ENCODE data around the gene FGD3. TPM values are rescaled to one million over a fixed set of nuclear protein-coding genes. Genes with fewer than 3 reads are reported as not detected.

The FGD3 gene
- total and polyA plus RNA-seq, 3 donors from 2014 or later, result 12.8 to 14.3 (median 14.0) TPM

DNA sequence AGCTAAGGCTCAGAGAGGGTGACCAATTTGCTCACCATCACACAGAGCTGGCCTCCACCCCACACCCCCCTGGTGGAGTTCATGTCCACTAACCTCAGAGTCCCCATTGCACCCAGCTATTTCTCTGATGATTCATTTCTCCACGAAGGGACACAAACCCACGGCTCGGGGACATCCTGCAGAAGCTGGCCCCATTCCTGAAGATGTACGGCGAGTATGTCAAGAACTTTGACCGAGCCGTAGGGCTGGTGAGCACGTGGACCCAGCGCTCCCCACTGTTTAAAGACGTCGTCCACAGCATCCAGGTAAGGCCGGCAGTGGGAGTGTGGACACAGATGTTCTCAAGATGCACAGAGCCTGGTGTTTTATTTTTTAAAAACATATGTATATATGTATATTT is 58.6 kb downstream of the FGD3 start:
- Histone ChIP-seq H3K4me3 (no peak overlapping the region), H3K36me3 (ENCODE audit: low read depth, missing control alignments) (no peaks in the 10 kb centered on the region), H3K27ac (no peak overlapping the region), H3K27me3 (no peaks in the 10 kb centered on the region), H3K4me1 (peaks cover 36% of the 10 kb centered on the region), H3K9me3 (no peaks in the 10 kb centered on the region)
- no peak for TF ChIP-seq POLR2A (IDR thresholded peaks at IDR 0.05)
- TF ChIP-seq, protein P1, sequence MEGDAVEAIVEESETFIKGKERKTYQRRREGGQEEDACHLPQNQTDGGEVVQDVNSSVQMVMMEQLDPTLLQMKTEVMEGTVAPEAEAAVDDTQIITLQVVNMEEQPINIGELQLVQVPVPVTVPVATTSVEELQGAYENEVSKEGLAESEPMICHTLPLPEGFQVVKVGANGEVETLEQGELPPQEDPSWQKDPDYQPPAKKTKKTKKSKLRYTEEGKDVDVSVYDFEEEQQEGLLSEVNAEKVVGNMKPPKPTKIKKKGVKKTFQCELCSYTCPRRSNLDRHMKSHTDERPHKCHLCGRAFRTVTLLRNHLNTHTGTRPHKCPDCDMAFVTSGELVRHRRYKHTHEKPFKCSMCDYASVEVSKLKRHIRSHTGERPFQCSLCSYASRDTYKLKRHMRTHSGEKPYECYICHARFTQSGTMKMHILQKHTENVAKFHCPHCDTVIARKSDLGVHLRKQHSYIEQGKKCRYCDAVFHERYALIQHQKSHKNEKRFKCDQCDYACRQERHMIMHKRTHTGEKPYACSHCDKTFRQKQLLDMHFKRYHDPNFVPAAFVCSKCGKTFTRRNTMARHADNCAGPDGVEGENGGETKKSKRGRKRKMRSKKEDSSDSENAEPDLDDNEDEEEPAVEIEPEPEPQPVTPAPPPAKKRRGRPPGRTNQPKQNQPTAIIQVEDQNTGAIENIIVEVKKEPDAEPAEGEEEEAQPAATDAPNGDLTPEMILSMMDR (IDR thresholded peaks at IDR 0.05), result no peak
- no peak for DNase-seq
- intact Hi-C loops (cut with DNase I; ENCODE audit: low total_unique reads), result loop anchor here (10.0 kb wide), 1 partner anchor 59 kb away; no protein-coding TSS in a partner anchor
- WGBS, 2 donors, result 82 to 87% methylated on average over 12 of the region's 12 CpGs

DNA sequence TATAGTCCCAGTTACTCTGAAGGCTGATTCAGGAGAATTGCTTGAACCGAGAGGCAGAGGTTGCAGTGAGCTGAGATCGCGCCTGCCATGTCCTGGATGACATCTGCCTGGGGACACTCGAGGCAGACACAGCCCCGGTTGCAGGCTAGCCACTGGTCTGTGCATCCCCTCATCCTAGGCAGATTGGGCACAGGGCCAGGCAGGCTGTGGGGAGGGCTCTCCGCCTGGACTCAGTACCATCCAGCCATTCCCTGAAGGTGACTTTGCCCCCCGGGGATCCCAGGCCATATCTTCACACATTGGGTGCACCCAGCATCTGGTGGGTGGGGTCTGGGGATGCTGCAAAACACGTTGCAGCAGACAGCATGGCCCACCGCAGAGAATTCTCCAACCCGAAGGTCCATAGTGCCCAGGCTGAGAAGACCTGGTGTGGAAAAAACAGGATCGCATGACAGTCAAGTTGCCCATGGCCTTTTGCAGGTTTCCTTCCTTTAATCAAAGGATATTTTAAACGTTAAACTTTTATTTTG is 60.3 kb downstream of the FGD3 start:
- WGBS, 2 donors, result 83 to 94% methylated on average over 10 to 12 of the region's 12 CpGs
- Histone ChIP-seq H3K4me1 (peaks cover 29% of the 10 kb centered on the region), H3K9me3 (no peaks in the 10 kb centered on the region), H3K4me3 (no peak overlapping the region), H3K36me3 (ENCODE audit: low read depth, missing control alignments) (no peaks in the 10 kb centered on the region), H3K27me3 (no peaks in the 10 kb centered on the region), H3K27ac (no peak overlapping the region)
- intact Hi-C loops (cut with DNase I; ENCODE audit: low total_unique reads), result loop anchor here (10.0 kb wide), 1 partner anchor 57 kb away; no protein-coding TSS in a partner anchor
- no peak for TF ChIP-seq POLR2A (IDR thresholded peaks at IDR 0.05)
- TF ChIP-seq, protein P1 (IDR thresholded peaks at IDR 0.05), result no peak
- peak; percentile 22 for DNase-seq

DNA sequence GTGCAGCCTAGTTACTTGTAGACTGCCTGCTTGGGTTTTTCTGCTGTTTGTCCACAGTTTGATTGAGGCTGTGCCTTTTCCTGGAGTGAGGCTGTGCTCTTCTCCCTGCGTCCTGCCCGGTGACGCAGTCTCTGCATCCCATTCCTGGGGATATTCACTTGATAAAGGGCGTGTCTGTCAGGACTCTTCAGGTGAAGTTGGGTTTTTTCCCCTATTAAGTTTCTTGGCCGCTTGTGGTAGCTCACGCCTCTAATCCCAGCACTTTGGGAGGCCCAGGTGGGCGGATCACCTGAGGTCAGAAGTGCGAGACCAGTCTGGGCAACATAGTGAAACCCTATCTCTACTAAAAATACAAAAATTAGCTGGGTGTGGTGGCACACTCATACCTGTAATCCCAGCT is 61.1 kb downstream of the FGD3 start:
- Histone ChIP-seq H3K9me3 (no peaks in the 10 kb centered on the region), H3K27ac (peak overlapping the region; percentile 23 to 36), H3K4me3 (no peak overlapping the region), H3K4me1 (peaks cover 25% of the 10 kb centered on the region), H3K27me3 (no peaks in the 10 kb centered on the region), H3K36me3 (ENCODE audit: low read depth, missing control alignments) (no peaks in the 10 kb centered on the region)
- DNase-seq, result no peak
- intact Hi-C loops (cut with DNase I; ENCODE audit: low total_unique reads), result loop anchor here (10.0 kb wide), 1 partner anchor 56 kb away; no protein-coding TSS in a partner anchor
- TF ChIP-seq, protein P1 (IDR thresholded peaks at IDR 0.05), result no peak
- TF ChIP-seq POLR2A (IDR thresholded peaks at IDR 0.05), result no peak
- WGBS, 2 donors, result 74 to 81% methylated on average over 8 of the region's 8 CpGs

DNA sequence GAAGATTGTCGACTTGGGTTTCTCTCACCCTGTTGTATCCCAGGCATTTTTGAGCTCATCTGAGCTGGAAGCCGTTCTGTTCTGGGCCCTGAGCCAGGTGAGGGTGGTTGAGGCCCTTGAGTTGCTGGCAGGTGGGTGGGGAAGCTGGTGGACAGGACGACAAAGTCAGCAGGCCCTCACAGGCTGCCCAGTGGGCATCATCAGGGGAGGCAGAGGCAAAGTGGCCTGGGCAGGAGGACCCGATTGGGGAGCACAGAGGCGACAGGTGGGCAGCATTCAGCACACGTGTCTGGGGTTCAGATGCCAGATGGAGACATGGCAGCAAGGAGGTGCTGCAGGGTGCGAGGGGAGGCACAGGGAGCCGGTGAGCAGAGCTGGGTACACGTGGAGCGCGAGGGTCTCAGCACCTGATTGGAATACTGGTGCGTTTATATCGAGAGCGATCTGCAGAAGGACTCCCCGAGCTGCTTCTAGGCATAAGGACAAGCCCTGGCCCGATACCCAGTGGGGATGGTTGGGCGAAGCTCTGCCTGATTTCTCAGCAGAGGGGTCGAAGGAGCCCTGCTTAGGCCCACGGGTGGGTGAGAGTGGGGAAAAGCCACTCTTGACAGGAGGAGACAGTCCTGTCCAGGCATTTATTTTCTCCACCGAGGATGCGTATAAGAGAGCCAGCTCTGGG is 62.2 kb downstream of the FGD3 start:
- WGBS, 2 donors, result 83 to 87% methylated on average over 21 of the region's 21 CpGs
- Histone ChIP-seq H3K27ac (no peak overlapping the region), H3K9me3 (no peaks in the 10 kb centered on the region), H3K36me3 (ENCODE audit: low read depth, missing control alignments) (no peaks in the 10 kb centered on the region), H3K27me3 (no peaks in the 10 kb centered on the region), H3K4me1 (peaks cover 17% of the 10 kb centered on the region), H3K4me3 (no peak overlapping the region)
- no peak for TF ChIP-seq POLR2A (IDR thresholded peaks at IDR 0.05)
- TF ChIP-seq, protein P1 (IDR thresholded peaks at IDR 0.05), result no peak
- peak; percentile 25 for DNase-seq
- intact Hi-C loops (cut with DNase I; ENCODE audit: low total_unique reads), result loop anchor here (10.0 kb wide), 1 partner anchor 55 kb away; no protein-coding TSS in a partner anchor

Measured in testis (tissue), 3 donors.